Fibroblast of pulmonary artery (primary cell): Measurements from ENCODE around the gene IMPDH1.
A peak's percentile ranks its signal among the peaks of the same experiment; 100 is the strongest.

ENCODE experiments used
- DNase-seq: peaks from one replicate; pipeline ENCODE4 v3.0.0-alpha.2; 2010; ENCODE audit warnings: low read depth
- H3K4me3 ChIP-seq: replicated peaks from 2 replicates; pipeline ENCODE4 v1.5.1; 2011; ENCODE audit warnings: low read depth, mild to moderate bottlenecking, control low read depth, low read length, moderate library complexity
- CTCF ChIP-seq: IDR thresholded peaks from 2 replicates; pipeline ENCODE4 v1.5.1; 2011; ENCODE audit warnings: mild to moderate bottlenecking, control low read depth, low read length, inconsistent platforms; ENCODE audit errors: missing control alignments

The IMPDH1 gene

GRCh38 chr7:128434413-128435326 is 24.9 kb upstream of the IMPDH1 start:
- DNase-seq: no peak
- TF ChIP-seq CTCF: no peak
- H3K4me3 ChIP-seq: no peak overlapping the region

GRCh38 chr7:128431754-128432153 is 22.0 kb upstream of the IMPDH1 start:
- DNase-seq: no peak
- TF ChIP-seq CTCF: no peak
- H3K4me3 ChIP-seq: no peak overlapping the region

- TF ChIP-seq CTCF: no peak
- no peak overlapping the region for H3K4me3 ChIP-seq
- peak; percentile 38 for DNase-seq
Observed at GRCh38 chr7:128431221-128431620, 21.4 kb upstream of the IMPDH1 start.

- no peak overlapping the region for H3K4me3 ChIP-seq
- DNase-seq: no peak
- TF ChIP-seq CTCF: no peak
Observed at GRCh38 chr7:128430207-128430606, 20.4 kb upstream of the IMPDH1 start.

DNA sequence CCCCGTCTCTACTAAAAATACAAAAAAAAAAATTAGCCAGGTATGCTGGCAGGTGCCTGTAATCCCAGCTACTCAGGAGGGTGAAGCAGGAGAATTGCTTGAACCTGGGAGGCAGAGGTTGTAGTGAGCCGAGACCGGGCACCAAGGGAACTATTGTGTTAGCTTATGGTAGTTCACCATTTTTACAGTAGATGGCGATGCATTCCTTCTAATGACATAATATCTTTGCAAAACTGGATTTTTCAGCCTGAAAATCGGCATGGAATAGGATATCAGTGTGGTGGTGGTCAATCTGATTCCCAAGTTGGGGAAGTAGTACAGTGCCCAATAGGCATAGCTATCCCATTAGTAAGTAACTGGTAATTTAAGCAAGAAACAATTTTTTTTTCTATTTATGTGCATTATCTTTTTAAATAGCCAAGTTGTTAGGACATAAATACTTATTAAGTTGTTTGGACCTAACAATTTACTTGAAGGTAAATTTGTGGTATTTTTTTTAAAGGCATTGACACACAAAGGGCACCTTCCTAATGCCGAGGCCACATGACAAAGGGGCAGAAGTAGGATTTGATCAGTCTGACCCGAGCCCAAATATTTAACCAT is 17.6 kb upstream of the IMPDH1 start:
- peak; percentile 61 for TF ChIP-seq CTCF
- peak; percentile 79 for DNase-seq
- H3K4me3 ChIP-seq: no peak overlapping the region

DNA sequence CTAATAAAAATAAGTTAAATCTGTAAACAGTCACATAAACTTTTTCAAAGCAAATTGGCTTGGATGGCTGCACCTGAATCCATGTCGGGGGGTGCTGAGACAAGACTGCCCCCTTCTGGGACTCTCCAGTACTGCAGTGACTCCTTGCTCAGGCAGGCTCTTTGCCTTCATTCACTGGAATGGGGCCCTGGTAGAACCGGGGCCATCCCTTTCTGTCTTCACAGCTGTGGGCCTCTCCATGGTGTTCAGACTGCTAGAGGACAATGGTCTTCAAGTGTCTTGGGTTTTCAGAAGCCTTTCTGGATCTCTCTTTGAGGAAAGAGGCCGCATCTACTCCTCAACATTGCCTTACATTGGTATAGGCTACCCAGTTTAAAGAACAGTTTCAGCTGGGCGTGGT is 16.1 kb upstream of the IMPDH1 start:
- TF ChIP-seq CTCF: peak; percentile 95
- DNase-seq: peak; percentile 75
- no peak overlapping the region for H3K4me3 ChIP-seq
